Smooth muscle cell (in vitro differentiated cells): ENCODE data around the gene FAM186B. TPM values are rescaled to one million over a fixed set of nuclear protein-coding genes. Genes with fewer than 3 reads are reported as not detected.

Experiments used
- DNase-seq: peaks from one replicate; lab custom pipeline; 2025; ENCODE audit not compliant: unreplicated experiment; lab: John Stamatoyannopoulos, UW
- H2AFZ ChIP-seq: fragments of 200-600 bp; sonication (generic); 2 replicates; pipeline ENCODE4 v1.6.0; 2016; ENCODE audit warnings: antibody characterized with exemption, low read depth, mild to moderate bottlenecking
- H3F3A ChIP-seq: fragments of 200-600 bp; sonication (generic); 2 replicates; pipeline ENCODE4 v1.6.0; 2017; ENCODE audit warnings: antibody characterized with exemption, low read depth
- H3K27ac ChIP-seq: fragments of 200-600 bp; sonication (generic); 2 replicates; pipeline ENCODE4 v1.5.1; 2016; ENCODE audit warnings: low read depth, mild to moderate bottlenecking
- H3K27me3 ChIP-seq: fragments of 200-600 bp; sonication (generic); 2 replicates; pipeline ENCODE4 v1.6.1; 2016; ENCODE audit warnings: low read depth, mild to moderate bottlenecking
- H3K36me3 ChIP-seq: fragments of 200-600 bp; sonication (generic); 2 replicates; pipeline ENCODE4 v1.5.1; 2016; ENCODE audit warnings: low read depth
- H3K4me1 ChIP-seq: fragments of 200-600 bp; sonication (generic); 2 replicates; pipeline ENCODE4 v1.5.1; 2016; ENCODE audit warnings: low read depth
- H3K4me2 ChIP-seq: fragments of 200-600 bp; sonication (generic); 2 replicates; pipeline ENCODE4 v1.6.0; 2016; ENCODE audit warnings: mild to moderate bottlenecking
- H3K4me3 ChIP-seq: fragments of 200-600 bp; sonication (generic); 2 replicates; pipeline ENCODE4 v1.5.1; 2016; ENCODE audit warnings: mild to moderate bottlenecking
- H3K79me2 ChIP-seq: fragments of 200-600 bp; sonication (generic); 2 replicates; pipeline ENCODE4 v1.6.0; 2016; ENCODE audit warnings: low read depth, mild to moderate bottlenecking
- H3K9ac ChIP-seq: fragments of 200-600 bp; sonication (generic); 2 replicates; pipeline ENCODE4 v1.6.0; 2016; ENCODE audit warnings: low read depth
- H3K9me3 ChIP-seq: fragments of 200-600 bp; sonication (generic); replicated peaks from 2 replicates; pipeline ENCODE4 v1.5.1; 2016; ENCODE audit warnings: low read depth
- H4K20me1 ChIP-seq: fragments of 200-600 bp; sonication (generic); 2 replicates; pipeline ENCODE4 v1.6.0; 2016; ENCODE audit warnings: low read depth
- CTCF ChIP-seq: fragments of 200-600 bp; sonication (generic); IDR thresholded peaks from 2 replicates; pipeline ENCODE4 v1.5.1; 2017; ENCODE audit warnings: borderline replicate concordance, mild to moderate bottlenecking, antibody characterized with exemption; ENCODE audit not compliant: insufficient read depth, poor library complexity, severe bottlenecking
- WGBS: methylation state at CpG from one replicate; pipeline ENCODE4 v1.1.7; 2016; ENCODE audit warnings: low lambda C conversion rate; 5-methylcytosine and 5-hydroxymethylcytosine counted together
- polyA plus RNA-seq: library from polyadenylated mRNA; unstranded; fragments of >200 nt; fragmentation: Nextera tagmentation; extraction: Ambion mirVana; gene quantifications from 2 replicates; pipeline ENCODE4 v1.2.1, GENCODE V29; 2016
- total RNA-seq: library from RNA; depleted of rRNA; stranded (reverse); fragments of >200 nt; gene quantifications from 2 replicates; pipeline ENCODE4 v1.2.3, GENCODE V29; 2014

Gene FAM186B
- total and polyA plus RNA-seq, 2 experiments from 2014 or later, result 0.18 to 1.3 TPM

GRCh38 chr12:49587174-49587908 lies 18.1 kb downstream of the FAM186B start:
- H2AFZ ChIP-seq, result no peak overlapping the region
- no peak overlapping the region for H3K4me2 ChIP-seq
- TF ChIP-seq CTCF, result peak; percentile 8
- H3K4me1 ChIP-seq, result no peaks in the 10 kb centered on the region
- no peak overlapping the region for H3K9ac ChIP-seq
- DNase-seq, result no peak
- no peaks in the 10 kb centered on the region for H4K20me1 ChIP-seq
- H3F3A ChIP-seq, result no peaks in the 10 kb centered on the region
- no peaks in the 10 kb centered on the region for H3K27me3 ChIP-seq
- H3K79me2 ChIP-seq, result no peaks in the 10 kb centered on the region
- H3K9me3 ChIP-seq, result no peaks in the 10 kb centered on the region
- 93% methylated on average over 11 of the region's 11 CpGs for WGBS
- H3K4me3 ChIP-seq, result no peak overlapping the region
- no peak overlapping the region for H3K27ac ChIP-seq
- H3K36me3 ChIP-seq, result no peaks in the 10 kb centered on the region

GRCh38 chr12:49585477-49586459 lies 19.7 kb downstream of the FAM186B start:
- no peak for DNase-seq
- Histone ChIP-seq H2AFZ (no peak overlapping the region), H3F3A (no peaks in the 10 kb centered on the region), H3K36me3 (no peaks in the 10 kb centered on the region), H3K4me2 (no peak overlapping the region), H3K9me3 (no peaks in the 10 kb centered on the region), H3K4me1 (peaks cover 5% of the 10 kb centered on the region), H3K79me2 (no peaks in the 10 kb centered on the region), H4K20me1 (peaks cover 6% of the 10 kb centered on the region), H3K4me3 (no peak overlapping the region), H3K27me3 (no peaks in the 10 kb centered on the region), H3K27ac (no peak overlapping the region), H3K9ac (no peak overlapping the region)
- 91% methylated on average over 16 of the region's 16 CpGs for WGBS
- TF ChIP-seq CTCF, result no peak

- no peaks in the 10 kb centered on the region for H3K9me3 ChIP-seq
- H4K20me1 ChIP-seq, result peaks cover 13% of the 10 kb centered on the region
- no peak overlapping the region for H3K9ac ChIP-seq
- 94% methylated on average over 7 of the region's 7 CpGs for WGBS
- H3K79me2 ChIP-seq, result no peaks in the 10 kb centered on the region
- H3K4me2 ChIP-seq, result no peak overlapping the region
- no peak overlapping the region for H3K4me3 ChIP-seq
- no peak overlapping the region for H3K27ac ChIP-seq
- H3K27me3 ChIP-seq, result no peaks in the 10 kb centered on the region
- no peaks in the 10 kb centered on the region for H3F3A ChIP-seq
- no peaks in the 10 kb centered on the region for H3K36me3 ChIP-seq
- no peak overlapping the region for H2AFZ ChIP-seq
- no peak for DNase-seq
- H3K4me1 ChIP-seq, result peaks cover 7% of the 10 kb centered on the region
- no peak for TF ChIP-seq CTCF
Measured at GRCh38 chr12:49584591-49584990, 20.8 kb downstream of the FAM186B start.
